Bone marrow (tissue), 2 donors: Measurements from ENCODE around the gene DHFR2.
"Not testable (repeated sequence)": the region's sequence is repeated elsewhere in the genome, so short reads cannot be mapped to it uniquely, and the experiment has no call there.

ENCODE experiments used
- DNase-seq, 2 donors: peaks; one replicate each; lab custom pipeline; 2025; lab: John Stamatoyannopoulos, UW

The DHFR2 gene

GRCh38 chr3:94062513-94063404 is at the start of gene DHFR2, which contains the start of gene NSUN3:
Gene DHFR2, minus strand, starts transcription at chr3:94062916. Its CDS starts 1,405 bp downstream, at chr3:94061511.
Gene NSUN3, plus strand, starts transcription at chr3:94063061. Its CDS starts 66 bp downstream, at chr3:94063127.
- DNase-seq, result peak; percentile 84 to 93

GRCh38 chr3:94110854-94111253 is 48.1 kb upstream of the DHFR2 start:
- no peak for DNase-seq

GRCh38 chr3:94110232-94110631 is 47.5 kb upstream of the DHFR2 start:
- DNase-seq, result not testable (repeated sequence)

- no peak for DNase-seq
These were observed 43.6 kb upstream of the DHFR2 start for GRCh38 chr3:94106268-94106667.

GRCh38 chr3:94101860-94102259 is 39.1 kb upstream of the DHFR2 start:
- no peak for DNase-seq

- DNase-seq, result no peak
These were observed 36.6 kb upstream of the DHFR2 start for GRCh38 chr3:94099311-94099710.

GRCh38 chr3:94098452-94098851 is 35.7 kb upstream of the DHFR2 start:
- DNase-seq, result no peak

- DNase-seq, result no peak
These were observed 32.4 kb upstream of the DHFR2 start for GRCh38 chr3:94095111-94095510.

- DNase-seq, result no peak
These were observed 30.4 kb upstream of the DHFR2 start for GRCh38 chr3:94093151-94093550.

GRCh38 chr3:94092086-94092485 is 29.4 kb upstream of the DHFR2 start:
- DNase-seq, result no peak

- no peak for DNase-seq
These were observed 26.4 kb upstream of the DHFR2 start for GRCh38 chr3:94089126-94089525.

- no peak for DNase-seq
These were observed 20.5 kb upstream of the DHFR2 start for GRCh38 chr3:94083261-94083660.

GRCh38 chr3:94082391-94082937 is 19.7 kb upstream of the DHFR2 start:
- no peak for DNase-seq

- no peak for DNase-seq
These were observed 19.2 kb upstream of the DHFR2 start for GRCh38 chr3:94081884-94082283.

- DNase-seq, result not testable (repeated sequence)
These were observed 17.8 kb upstream of the DHFR2 start for GRCh38 chr3:94080552-94080951.

- DNase-seq, result no peak
These were observed 13.3 kb upstream of the DHFR2 start for GRCh38 chr3:94076055-94076454.

GRCh38 chr3:94071713-94072284 is 9.1 kb upstream of the DHFR2 start:
- DNase-seq, result no peak

- no peak for DNase-seq
These were observed 7.7 kb upstream of the DHFR2 start for GRCh38 chr3:94070341-94070911.

GRCh38 chr3:94069194-94069813 is 6.6 kb upstream of the DHFR2 start:
- DNase-seq, result no peak

GRCh38 chr3:94066506-94067500 is 4.1 kb upstream of the DHFR2 start:
- DNase-seq, result no peak
